GM21528 (cell line): Measurements from ENCODE around the gene TMEM119.
"Not testable (repeated sequence)": the region's sequence is repeated elsewhere in the genome, so short reads cannot be mapped to it uniquely, and the experiment has no call there.

Experiments used
- ATAC-seq: cut with Tn5 transposase; IDR thresholded peaks from one replicate; pipeline ENCODE4 v1.9.1; 2021; ENCODE audit warnings: mild to moderate bottlenecking, moderate library complexity; ENCODE audit not compliant: unreplicated experiment, low FRiP score

TMEM119 gene

DNA sequence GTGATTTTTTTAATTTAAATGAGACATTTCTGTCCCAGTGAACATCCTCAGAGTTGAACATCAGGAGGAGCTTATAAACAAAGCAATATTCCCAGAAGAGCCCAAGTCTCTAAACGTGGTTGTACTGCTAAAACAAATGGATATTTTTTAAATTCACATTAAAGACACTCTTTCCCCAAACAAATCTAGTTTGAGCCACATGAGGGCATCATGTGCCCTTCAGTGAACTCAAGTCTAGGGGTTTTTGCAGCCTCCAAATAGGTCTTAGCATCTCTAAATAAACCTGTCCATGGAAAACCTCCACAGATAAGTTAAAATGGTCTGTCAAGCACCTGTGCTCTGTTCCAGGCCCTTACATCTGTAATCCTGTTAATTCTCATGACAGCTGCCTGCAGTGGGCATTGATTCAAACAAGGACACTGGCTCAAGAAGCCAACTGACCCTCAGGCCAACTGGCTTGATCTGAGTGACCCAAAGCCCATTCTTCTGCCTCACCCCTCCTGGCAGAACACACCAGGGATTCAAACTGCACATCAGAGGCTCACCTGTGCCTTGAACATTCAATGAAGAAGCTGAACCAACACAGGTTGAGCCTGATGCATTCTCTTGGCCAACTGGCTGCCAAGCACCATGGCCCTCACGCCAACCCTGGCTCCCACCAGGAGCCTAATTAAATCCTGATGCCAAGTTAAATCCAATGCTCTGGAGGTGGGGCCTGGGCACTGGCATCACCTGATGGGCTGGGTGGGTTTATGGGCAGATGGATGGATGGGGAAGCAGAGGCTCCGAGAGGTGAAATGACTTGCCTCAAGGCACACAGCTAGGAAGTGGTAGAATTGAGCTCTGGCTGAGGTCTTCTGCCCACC, 26.9 kb downstream of the TMEM119 start:
- ATAC-seq, result no peak

DNA sequence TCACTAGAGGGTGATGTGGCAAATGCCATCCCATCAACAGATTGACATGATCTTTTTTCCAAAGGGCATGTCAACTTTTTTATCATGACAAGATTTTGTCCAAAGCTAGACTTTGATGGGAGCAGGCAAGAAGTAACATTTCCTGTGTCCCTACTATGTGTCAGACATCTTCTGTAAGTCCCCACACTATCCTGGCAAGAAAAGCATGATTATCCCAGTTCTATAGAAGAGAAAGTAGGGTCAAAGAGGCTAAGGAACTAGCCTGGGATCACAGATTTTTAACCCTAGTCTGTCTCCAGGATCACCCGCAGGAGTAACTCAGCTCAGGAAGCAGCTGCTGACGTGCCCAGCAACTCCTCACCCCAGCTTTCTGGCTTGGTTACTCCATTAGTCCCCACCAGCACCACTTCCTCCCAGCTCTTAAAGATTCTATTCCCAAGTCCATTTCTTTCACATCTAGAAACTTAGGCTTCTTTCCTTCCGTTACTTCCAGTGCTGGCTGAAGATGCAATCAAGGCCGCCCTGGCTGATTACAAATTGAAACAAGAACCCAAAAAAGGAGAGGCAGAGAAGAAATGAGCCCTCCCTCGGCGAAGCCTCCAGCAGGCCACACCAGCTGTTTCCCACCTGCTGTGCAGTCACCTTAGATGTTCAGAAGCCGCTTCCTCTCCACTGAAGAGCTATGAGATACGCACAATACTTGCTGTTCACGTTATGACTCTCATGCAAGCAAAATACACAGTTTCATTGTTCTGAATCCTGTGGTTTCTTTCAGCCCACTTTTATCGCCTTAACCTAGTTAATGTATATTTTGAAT, 29.3 kb downstream of the TMEM119 start:
- peak; percentile 68 for ATAC-seq

DNA sequence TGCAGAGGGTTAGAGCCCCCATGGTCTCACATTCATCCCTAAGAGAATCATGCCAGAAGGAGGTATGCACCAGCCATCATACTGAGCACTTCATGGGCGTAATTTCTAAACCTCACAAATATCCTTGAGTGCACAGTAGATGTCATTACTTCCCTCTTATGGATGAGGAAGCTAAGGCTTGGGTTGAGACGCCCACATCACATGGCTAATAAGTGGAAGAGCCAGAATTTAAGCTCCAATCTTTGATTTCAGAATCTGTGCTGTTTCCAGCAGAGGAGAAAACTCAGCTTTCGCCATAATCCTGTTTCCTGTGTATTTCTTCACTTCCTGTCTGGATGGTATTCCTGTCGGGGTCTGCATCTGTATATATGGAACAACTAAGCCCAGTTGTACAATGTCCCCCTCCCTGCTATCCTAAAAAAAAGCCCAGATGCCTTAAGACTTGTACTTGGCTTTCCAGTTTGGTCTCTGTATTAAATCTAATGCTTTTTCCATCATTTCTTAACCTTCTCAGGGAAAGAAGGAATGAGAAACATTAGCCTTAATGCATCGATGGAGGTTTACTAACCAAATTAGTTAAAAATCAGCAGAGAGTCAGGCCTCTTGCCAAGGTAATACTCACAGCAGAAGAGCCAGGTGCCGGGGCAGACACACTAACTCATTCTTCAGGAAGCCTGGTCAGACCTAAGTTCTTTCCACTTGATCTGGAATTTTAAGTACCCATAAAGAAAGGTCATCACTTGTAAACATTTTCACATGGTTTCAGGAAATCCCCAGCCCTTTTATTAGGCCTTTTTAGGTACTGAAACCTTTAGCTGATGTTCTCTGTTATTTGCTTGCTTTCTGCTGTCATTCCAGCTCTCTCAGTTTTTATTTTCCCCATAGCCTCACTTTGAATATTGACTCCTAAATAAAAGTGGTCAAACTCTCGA, 30.2 kb downstream of the TMEM119 start:
- ATAC-seq, result no peak

DNA sequence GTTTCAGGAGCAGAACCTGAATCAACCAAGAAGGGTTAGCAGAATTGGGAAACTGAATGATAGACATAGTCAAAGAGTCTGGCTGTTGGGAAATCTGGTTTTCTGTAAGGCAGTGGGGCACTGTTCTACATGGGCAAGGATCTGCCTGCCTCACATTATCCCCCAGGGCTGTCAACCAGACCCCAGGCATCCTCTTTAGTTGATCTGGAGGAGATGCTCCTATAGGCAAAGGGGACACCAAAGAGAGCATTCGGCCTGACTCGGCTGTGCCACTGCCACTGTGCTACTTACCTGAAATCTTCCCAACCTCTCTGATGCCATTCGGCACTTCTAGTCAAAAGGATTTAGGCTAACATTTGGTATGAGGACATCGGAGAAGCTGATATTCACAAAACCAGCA, 31.4 kb downstream of the TMEM119 start:
- no peak for ATAC-seq

DNA sequence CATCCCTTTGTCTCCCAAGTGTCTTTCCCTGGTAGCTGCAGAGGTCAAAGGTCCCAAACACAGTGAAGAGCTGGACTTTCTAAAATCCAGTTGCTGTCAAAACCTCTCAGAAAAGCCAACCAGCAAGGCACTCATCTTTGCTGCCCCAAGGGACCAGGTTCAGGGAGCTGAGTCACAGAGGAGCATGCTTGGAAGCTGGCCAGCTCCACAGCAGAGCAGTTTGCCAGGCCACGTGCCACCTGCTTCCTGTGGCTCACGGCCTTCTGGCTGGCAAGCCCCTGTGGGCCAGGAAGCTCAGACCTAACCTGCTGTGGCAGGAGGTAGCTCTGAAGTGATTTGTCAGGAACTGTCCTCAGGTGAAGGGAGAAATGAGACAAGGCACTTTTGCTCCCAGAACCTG, 31.9 kb downstream of the TMEM119 start:
- no peak for ATAC-seq

DNA sequence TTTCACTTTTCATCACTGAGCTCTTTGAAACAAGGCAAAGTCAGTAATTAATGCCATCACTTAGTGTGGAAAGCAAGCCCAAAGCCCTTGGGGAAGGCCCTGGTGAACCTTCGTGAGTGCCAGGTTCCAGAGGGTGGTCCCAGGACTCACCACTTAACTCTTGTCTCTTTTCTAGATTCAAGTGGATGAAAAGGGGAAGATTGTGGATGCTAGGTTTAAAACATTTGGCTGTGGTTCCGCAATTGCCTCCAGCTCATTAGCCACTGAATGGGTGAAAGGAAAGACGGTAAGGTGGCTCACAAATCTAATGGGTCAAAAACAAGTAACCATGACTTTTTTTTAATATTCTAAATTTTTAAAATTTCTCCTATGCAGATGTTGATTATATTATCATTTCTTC, 32.7 kb downstream of the TMEM119 start:
- ATAC-seq, result no peak

DNA sequence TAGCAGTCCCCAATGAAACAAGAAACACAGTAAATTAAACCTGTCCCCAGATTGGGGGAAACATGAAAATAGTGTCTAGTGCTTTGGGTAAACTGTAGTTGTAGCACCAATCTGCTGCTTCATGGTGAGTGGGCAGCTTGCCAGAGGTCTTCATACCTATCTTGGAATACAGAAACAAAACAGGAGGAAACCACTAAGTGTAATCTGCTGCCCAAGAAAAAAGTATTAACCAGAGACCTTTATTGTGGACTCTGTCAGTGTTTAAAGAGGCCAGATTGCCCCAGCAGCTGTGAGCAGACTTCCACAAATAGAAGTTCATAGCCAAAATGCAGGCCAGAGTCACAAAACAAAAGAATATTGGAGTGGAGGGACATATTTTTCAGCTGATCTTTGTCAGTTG, 33.2 kb downstream of the TMEM119 start:
- no peak for ATAC-seq

DNA sequence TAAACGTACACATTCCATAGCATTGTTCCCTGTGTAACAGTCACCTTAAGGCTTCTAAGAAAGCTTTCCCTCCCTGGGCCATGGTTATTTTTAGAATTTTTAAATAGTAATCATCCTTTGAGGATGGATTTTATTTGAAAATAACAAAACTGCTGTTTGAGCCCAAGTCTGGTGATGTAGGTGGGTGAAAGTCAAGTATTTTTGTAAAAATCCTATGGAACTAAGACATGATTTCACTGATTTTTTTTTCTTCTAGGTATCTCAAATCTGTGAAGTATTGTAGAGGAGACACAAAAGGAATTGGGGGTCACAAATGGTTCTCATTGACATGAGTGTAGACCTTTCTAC, 34.1 kb downstream of the TMEM119 start:
- ATAC-seq, result no peak

DNA sequence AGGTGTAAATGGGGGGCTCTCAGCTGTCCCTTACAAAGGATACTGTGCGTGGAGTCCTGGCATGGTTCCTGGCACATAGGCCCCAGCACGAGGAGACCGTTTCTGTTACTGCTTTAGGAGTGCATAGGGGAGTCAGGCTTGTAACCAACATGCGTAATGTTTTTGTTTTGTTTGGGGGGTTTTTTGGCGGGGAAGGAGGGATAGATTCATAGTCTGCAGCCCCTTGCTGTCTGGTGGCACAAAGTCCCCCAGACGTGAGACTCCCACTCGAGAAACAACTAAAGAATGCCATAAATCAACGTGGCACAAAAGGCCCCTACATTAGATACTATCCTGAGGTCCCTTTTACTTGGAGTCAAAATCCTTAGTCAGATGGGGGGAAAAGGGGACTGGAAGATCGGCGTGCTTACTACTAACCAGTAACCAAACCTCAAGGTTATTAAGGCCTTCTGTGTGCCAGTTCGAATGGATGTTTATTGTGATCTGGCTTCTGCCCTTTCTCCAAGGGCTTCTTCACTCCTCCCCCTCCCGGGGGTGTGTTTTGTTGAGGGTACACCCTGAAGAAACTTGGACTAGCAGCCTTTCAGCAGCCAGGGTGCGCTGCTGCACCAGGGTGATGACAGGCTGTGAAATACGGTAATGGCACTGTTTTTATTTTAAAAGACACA, 34.6 kb downstream of the TMEM119 start:
- ATAC-seq, result peak; percentile 43

DNA sequence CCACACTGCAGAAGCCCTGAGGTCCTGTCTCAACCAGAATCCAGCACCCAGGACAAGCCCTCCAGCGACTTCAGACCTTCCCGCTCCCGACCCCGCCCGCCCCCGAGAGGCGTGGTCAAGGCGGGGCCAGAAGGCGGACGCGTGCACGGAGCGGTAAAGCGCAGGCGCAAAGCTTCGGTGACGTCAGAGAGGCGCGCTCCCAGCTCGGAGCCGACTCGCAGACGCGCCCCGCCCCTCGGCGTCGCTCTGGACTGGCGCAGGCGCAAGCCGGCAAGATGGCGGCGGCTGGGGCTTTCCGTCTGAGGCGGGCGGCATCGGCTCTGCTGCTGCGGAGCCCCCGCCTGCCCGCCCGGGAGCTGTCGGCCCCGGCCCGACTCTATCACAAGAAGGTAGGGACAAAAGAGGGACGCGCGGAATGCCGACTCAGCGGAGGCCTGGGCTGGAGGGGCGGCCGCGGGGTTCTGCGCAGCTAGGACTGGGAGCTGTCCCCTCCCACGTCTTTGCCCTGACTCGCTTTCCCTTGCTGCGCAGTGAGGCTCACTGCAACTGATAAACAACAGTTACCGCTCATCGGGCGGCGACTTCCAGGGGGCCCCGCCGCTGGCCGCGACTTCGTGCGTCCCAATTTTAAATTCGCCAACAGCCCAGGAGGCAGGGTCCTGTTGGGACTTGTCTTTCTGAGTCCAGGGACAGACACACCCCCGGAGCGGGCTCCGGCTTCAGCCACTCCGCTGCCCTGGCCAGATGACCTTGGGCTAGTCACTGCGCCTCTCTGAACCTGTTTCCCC, 35.3 kb downstream of the TMEM119 start, which contains the start of gene ISCU:
ISCU (plus strand) TSS at position 249 of the 788 bp plus-strand sequence; CDS start at position 276, 27 bp downstream.
- ATAC-seq, result peak; percentile 53

DNA sequence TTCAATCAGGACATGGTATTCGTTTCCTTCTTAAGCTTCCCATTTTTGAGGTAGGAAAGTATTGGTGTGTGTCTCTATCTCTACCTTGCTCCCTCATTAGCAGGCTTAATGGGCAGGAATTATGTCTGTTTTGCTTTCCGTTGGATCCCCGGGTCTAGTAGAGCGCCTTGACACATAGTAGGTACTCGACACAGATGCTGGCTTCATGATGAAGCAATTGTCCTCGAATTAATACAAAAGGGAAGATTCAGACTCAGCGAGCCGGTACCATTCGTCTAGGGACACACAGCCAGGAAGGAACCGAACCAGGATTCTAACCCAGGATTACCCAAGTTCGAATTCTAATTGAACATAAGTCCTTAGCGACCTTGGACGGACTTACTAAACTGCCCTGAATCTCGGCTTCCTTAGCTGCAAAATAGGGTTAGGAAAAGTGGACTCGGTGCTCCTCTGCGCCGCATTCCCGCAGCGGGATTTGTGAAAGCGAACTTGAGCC, 36.0 kb downstream of the TMEM119 start:
- ATAC-seq, result no peak

DNA sequence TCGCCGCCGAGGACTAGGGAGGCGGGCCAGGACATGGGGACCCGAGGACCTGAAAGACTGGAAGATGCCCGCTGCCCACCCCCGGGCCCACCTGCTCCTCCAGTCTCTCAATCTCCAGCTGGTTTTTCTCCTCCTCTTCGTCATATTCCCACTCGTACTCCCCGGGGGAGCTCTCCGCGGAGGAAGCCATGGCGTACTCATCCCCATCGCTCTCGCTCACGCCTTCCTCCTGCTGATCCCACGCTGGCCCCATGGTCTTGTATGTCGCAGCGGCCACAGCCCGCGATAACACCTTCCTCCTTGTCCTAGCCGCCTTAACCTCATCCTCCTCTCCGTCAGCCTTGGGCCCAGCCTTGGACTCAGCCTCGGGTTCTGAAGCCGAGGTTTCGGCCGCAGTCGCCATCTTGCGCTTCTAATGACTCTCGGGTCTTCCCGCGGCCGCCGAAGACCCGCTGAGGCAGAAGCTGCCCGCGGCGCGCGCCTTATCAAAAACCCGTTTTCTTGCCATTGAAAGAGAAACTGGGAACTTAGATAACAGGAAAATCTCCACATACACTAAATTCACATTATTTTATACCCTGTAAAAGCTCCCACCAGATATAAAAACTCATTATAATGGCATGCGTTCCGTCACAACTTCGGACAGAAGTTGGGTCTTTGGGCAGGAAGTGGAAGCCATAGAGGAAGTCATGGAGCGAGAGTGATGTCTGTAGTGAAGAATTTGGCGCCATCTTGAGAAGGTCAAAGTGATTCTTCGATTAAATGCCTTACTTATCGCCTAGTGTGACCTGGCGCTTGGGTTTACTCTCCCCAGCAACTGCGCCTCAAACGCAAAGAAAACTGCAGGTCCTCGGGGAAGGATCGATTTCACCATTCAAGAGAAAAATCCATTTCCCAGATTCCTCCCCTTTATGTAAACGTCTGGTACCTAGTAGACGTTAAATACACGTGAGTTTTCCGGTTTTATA, 36.8 kb downstream of the TMEM119 start, which contains the start of gene SART3:
SART3 (minus strand) TSS at position 422 of the 968 bp plus-strand sequence; CDS start at position 403, 19 bp downstream.
- ATAC-seq, result peak; percentile 39

DNA sequence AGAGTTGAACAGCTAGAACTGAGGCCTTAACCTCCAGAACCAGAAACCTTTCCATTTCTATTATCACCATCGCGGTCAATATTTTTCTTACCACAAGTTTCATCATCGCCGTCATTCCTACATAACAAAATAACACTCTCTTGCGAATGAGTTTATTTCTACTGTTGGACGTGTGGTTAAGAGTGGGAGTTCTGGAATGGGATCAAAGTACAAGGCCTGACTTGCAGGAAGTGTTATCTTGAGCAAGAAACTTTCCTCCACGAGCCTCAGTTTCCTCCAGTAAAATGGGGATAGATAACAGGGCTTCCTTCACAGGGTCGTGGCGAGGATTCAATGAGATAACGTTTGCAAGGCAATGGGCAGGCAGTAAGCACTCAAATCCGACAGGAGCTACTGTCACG, 37.6 kb downstream of the TMEM119 start:
- ATAC-seq, result no peak

DNA sequence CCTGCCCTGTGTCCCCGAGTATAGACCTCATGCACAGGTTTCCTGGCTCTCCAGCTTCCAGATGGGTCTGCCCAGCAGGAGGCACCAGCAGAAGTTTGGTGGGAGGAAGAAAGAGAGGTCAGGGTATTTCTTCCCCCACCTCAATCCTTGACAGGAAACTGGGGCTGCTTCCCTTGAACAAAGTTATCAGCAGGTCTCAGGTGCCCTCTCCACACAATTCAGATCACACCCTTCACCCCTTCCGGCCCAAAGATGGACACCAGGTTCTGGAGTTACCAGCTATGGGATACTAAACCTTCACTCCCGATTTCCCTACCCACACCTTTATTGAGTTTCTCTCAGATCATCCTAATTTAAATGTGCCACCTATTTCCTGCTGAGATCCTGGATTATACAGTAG, 38.1 kb downstream of the TMEM119 start:
- ATAC-seq, result no peak

DNA sequence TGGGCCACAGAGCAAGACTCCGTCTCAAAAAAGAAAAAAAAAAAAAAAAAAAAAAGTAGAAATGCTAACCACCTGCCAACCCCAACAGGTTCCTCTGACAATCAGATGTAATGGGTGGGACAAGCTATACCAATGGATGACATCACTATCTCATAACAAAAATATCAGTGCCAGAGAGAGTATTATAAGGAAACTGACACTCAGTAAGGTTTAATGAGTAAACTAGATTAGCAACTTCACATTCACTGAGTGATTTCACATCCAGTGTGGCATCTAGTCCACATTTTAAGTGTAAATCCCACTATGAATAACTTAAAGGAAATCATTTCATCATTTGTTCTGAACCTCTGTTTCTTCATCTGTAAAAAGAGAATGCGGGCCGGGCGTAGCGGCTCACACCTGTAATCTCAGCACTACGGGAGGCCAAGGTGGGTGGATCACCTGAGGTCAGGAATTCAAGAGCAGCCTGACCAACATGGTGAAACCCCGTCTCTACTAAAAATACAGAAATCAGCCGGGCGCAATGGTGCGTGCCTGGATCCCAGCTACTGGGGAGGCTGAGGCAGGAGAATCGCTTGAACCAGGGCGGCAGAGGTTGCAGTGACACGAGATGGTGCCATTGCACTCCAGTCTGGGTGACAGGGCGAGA, 38.8 kb downstream of the TMEM119 start:
- ATAC-seq, result no peak

DNA sequence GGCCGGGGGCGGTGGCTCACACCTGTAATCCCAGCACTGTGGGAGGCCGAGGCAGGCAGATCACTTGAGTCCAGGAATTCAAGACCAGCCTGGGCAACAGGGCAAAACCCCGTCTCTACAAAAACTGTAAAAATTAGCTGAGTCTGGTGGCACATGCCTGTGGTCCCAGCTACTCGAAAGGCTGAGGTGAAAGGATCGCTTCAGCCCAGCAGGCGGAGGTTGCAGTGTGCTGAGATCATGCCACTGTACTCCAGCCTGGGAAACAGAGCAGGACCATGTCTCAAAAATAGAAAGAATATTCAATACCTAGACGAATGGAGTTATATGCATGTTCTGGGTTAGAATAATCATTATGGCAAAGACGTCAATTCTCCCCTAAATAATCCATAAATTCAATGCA, 42.5 kb downstream of the TMEM119 start:
- ATAC-seq, result not testable (repeated sequence)

DNA sequence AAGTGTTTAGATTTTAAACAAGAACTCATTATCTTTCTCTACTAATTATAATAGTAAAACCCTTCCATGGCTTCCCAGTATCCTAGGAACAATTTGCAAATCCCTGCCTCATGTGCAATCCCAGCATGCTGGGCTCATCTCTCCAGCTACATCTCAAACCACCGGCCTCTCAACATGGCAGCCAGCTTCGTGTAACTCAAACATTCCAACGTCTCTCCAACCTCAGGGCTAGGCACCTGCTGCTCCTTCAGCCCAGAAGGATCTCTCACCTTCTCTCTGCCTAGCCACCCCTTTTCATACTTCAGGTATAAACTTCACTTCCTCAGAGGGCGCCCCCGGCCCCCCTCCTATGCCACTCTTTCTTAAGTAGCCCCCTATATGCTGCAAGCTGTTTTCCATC, 44.1 kb downstream of the TMEM119 start:
- no peak for ATAC-seq
